ENCODE measurements around the gene CNFN. TPM values are rescaled to one million over a fixed set of nuclear protein-coding genes. Genes with fewer than 3 reads are reported as not detected.

The CNFN gene
- total and polyA plus RNA-seq, 2 donors: 2.4 TPM; not detected in 1

DNA sequence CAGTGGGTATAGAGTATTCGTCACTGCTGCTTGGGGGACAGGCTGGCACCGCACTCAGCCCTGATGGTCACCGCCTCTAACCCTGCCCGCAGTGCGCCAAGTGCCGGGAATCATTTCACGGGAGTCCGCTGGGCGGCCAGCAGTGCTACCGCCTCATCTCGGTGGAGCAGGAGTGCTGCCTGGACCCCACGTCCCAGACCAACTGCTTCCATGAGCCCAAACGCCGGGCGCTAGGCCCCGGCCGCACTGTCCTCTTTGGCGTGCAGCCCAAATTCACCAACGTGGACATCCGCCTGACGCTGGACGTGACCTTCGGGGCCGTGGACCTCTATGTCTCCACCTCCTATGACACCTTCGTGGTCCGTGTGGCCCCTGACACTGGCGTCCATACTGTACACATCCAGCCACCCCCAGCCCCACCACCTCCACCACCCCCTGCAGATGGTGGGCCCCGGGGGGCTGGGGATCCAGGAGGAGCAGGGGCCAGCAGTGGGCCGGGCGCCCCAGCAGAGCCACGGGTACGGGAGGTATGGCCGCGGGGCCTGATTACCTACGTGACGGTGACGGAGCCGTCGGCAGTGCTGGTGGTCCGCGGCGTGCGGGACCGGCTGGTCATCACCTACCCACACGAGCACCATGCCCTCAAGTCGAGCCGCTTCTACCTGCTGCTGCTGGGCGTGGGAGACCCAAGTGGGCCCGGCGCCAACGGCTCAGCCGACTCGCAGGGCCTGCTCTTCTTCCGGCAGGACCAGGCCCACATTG, 14.5 kb downstream of the CNFN start:
- Histone ChIP-seq H3K27ac (ENCODE audit: low read depth) (no peak overlapping the region), H3K4me3 (ENCODE audit: low read depth, low read length) (no peak overlapping the region), H3K4me1 (ENCODE audit: insufficient read depth) (no peaks in the 10 kb centered on the region), H3K36me3 (ENCODE audit: insufficient read depth) (no peaks in the 10 kb centered on the region)
- DNase-seq (ENCODE audit: extremely low spot score): no peak
- 92% methylated on average over 54 of the region's 54 CpGs for WGBS

DNA sequence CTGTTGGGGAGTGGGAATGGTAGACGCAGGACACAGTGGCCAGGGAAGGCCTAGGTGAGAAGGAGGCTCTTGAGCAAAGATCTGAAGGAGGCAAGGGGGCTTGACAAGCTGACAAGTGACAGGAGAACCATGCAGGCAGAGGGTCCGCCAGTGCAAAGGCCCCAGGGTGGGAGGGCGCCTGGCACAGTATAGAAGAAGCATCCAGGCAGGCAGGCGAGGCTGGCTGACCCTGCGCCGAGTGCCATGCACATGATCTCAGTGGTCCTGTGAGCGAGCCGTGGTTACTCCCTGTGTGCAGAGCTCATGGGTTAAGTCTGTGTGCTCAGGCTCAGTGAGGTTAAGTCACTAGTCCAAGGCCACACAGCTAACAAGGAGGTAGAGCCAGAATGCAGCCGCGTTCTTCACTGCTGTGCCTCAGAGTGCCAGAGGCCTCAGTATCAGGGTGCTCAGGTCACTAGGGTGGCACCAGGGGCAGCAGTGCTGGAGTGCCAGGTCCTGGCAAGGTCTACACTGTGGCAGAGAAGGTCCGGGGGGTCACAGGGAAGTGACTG, 15.2 kb downstream of the CNFN start:
- DNase-seq (ENCODE audit: extremely low spot score): no peak
- Histone ChIP-seq H3K4me1 (ENCODE audit: insufficient read depth) (no peaks in the 10 kb centered on the region), H3K36me3 (ENCODE audit: insufficient read depth) (no peaks in the 10 kb centered on the region), H3K27ac (ENCODE audit: low read depth) (no peak overlapping the region), H3K4me3 (ENCODE audit: low read depth, low read length) (no peak overlapping the region)
- WGBS: 93% methylated on average over 11 of the region's 11 CpGs

DNA sequence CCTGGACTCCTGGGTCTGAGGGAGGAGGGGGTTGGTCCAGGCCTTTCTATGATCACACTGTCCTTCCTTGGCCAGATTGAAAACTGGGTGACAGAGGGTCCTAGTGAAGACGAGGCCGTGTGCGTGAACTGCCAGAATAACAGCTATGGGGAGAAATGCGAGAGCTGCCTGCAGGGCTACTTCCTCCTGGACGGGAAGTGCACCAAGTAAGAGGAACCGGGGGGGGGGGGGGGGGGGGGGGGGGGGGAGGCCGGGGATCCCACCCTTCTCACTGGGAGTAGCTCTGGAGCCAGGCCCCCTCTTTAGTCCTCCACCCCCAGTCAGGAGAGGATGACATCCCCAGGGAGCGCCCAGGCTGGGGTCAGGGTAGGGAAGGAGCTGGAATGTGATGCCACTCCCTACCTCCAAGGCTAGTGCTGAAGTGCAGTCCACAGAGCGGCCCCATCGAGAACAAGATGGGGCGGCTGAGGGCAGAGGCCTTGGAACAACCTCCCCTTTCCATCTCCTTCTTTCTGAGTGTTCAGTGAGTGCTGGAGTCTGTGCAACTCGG, 19.4 kb downstream of the CNFN start:
- no peak for DNase-seq (ENCODE audit: extremely low spot score)
- Histone ChIP-seq H3K4me3 (ENCODE audit: low read depth, low read length) (no peak overlapping the region), H3K36me3 (ENCODE audit: insufficient read depth) (no peaks in the 10 kb centered on the region), H3K4me1 (ENCODE audit: insufficient read depth) (no peaks in the 10 kb centered on the region), H3K27ac (ENCODE audit: low read depth) (no peak overlapping the region)
- WGBS: 83% methylated on average over 12 of the region's 12 CpGs

- Histone ChIP-seq H3K27ac (ENCODE audit: low read depth) (no peak overlapping the region), H3K4me1 (ENCODE audit: insufficient read depth) (no peaks in the 10 kb centered on the region), H3K4me3 (ENCODE audit: low read depth, low read length) (no peak overlapping the region), H3K36me3 (ENCODE audit: insufficient read depth) (no peaks in the 10 kb centered on the region)
- 73% methylated on average over 9 of the region's 9 CpGs for WGBS
- no peak for DNase-seq (ENCODE audit: extremely low spot score)
These were observed 20.0 kb downstream of the CNFN start for GRCh38 chr19:42370068-42370520.

GRCh38 chr19:42369433-42370067, 20.5 kb downstream of the CNFN start:
- H3K4me3 ChIP-seq (ENCODE audit: low read depth, low read length): no peak overlapping the region
- no peak overlapping the region for H3K27ac ChIP-seq (ENCODE audit: low read depth)
- DNase-seq (ENCODE audit: extremely low spot score): no peak
- no peaks in the 10 kb centered on the region for H3K36me3 ChIP-seq (ENCODE audit: insufficient read depth)
- H3K4me1 ChIP-seq (ENCODE audit: insufficient read depth): no peaks in the 10 kb centered on the region
- WGBS: 93% methylated on average over 27 of the region's 27 CpGs

GRCh38 chr19:42368765-42369164, 21.3 kb downstream of the CNFN start:
- Histone ChIP-seq H3K4me3 (ENCODE audit: low read depth, low read length) (no peak overlapping the region), H3K36me3 (ENCODE audit: insufficient read depth) (no peaks in the 10 kb centered on the region), H3K27ac (ENCODE audit: low read depth) (no peak overlapping the region), H3K4me1 (ENCODE audit: insufficient read depth) (no peaks in the 10 kb centered on the region)
- no peak for DNase-seq (ENCODE audit: extremely low spot score)
- 91% methylated on average over 15 of the region's 15 CpGs for WGBS

GRCh38 chr19:42368360-42368759, 21.7 kb downstream of the CNFN start:
- Histone ChIP-seq H3K4me1 (ENCODE audit: insufficient read depth) (no peaks in the 10 kb centered on the region), H3K36me3 (ENCODE audit: insufficient read depth) (no peaks in the 10 kb centered on the region), H3K27ac (ENCODE audit: low read depth) (no peak overlapping the region), H3K4me3 (ENCODE audit: low read depth, low read length) (no peak overlapping the region)
- no peak for DNase-seq (ENCODE audit: extremely low spot score)
- WGBS: 96% methylated on average over 11 of the region's 11 CpGs

DNA sequence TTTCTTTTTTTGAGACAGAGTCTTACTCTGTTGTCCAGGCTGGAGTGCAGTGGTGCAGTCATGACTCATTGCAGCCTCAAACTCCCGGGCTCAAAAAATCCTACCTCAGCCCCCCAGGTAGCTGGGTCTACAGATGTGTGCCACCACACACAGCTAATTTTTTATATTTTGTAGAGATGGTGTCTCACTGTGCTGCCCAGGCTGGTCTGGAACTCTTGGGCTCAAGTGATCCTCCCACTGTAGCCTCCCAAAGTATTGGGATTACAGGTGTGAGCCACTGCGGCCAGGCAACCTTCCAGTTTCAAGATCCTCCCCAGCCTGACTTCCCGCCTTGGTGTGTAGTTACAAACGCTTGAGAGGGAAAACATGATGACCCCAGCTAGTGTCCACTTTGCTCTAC, 22.2 kb downstream of the CNFN start:
- no peak overlapping the region for H3K4me3 ChIP-seq (ENCODE audit: low read depth, low read length)
- WGBS: 91% methylated on average over 4 of the region's 4 CpGs
- no peak for DNase-seq (ENCODE audit: extremely low spot score)
- H3K4me1 ChIP-seq (ENCODE audit: insufficient read depth): no peaks in the 10 kb centered on the region
- H3K27ac ChIP-seq (ENCODE audit: low read depth): no peak overlapping the region
- H3K36me3 ChIP-seq (ENCODE audit: insufficient read depth): peaks cover 3% of the 10 kb centered on the region

- no peak overlapping the region for H3K27ac ChIP-seq (ENCODE audit: low read depth)
- H3K4me1 ChIP-seq (ENCODE audit: insufficient read depth): no peaks in the 10 kb centered on the region
- H3K36me3 ChIP-seq (ENCODE audit: insufficient read depth): peaks cover 3% of the 10 kb centered on the region
- 53% methylated on average over 1 of the region's 1 CpG for WGBS
- H3K4me3 ChIP-seq (ENCODE audit: low read depth, low read length): no peak overlapping the region
- no peak for DNase-seq (ENCODE audit: extremely low spot score)
These were observed 23.4 kb downstream of the CNFN start for GRCh38 chr19:42366673-42367072.

DNA sequence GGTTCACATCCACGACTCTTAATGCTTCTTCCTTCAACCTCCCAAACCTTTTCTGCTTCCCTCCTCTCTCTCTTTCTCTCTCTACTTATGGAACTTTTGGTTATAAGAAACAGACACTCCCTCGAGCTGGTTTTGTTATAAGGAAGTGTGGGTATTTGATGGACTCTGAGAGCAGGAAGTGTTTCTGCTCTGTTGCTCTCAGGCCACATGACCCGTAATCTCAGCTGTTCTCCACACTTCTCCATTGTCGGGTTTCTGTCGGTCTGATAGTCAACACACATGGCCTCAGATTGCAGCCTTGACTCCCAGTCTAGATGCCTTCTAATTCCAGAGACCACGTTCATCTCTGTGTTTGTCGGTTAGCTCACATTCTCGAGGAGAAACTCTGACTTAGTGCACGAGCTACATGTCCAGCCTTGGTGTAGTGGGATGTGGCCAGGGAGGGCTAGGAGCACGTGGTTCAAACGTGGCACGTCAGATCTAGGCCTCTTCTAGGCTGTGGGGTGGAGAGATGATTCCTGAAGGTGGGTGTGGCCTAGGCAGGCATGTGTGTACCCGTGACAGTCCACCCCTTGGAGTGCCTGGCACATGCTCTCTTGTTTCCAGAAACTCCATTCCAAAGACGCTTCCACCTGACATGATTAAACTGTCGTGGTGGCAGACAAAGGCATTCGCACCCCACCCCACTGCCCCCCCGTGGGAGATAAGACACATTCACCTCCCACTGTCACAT, 26.3 kb downstream of the CNFN start:
- H3K4me3 ChIP-seq (ENCODE audit: low read depth, low read length): no peak overlapping the region
- no peak for DNase-seq (ENCODE audit: extremely low spot score)
- no peak overlapping the region for H3K27ac ChIP-seq (ENCODE audit: low read depth)
- no peaks in the 10 kb centered on the region for H3K4me1 ChIP-seq (ENCODE audit: insufficient read depth)
- H3K36me3 ChIP-seq (ENCODE audit: insufficient read depth): peaks cover 3% of the 10 kb centered on the region
- WGBS: 88% methylated on average over 17 of the region's 17 CpGs

GRCh38 chr19:42362891-42363440, 27.1 kb downstream of the CNFN start:
- no peak for DNase-seq (ENCODE audit: extremely low spot score)
- peaks cover 3% of the 10 kb centered on the region for H3K36me3 ChIP-seq (ENCODE audit: insufficient read depth)
- H3K4me3 ChIP-seq (ENCODE audit: low read depth, low read length): no peak overlapping the region
- H3K4me1 ChIP-seq (ENCODE audit: insufficient read depth): no peaks in the 10 kb centered on the region
- H3K27ac ChIP-seq (ENCODE audit: low read depth): no peak overlapping the region
- WGBS: 93% methylated on average over 13 of the region's 13 CpGs

GRCh38 chr19:42362342-42362741, 27.8 kb downstream of the CNFN start:
- Histone ChIP-seq H3K4me1 (ENCODE audit: insufficient read depth) (no peaks in the 10 kb centered on the region), H3K36me3 (ENCODE audit: insufficient read depth) (peaks cover 3% of the 10 kb centered on the region), H3K4me3 (ENCODE audit: low read depth, low read length) (no peak overlapping the region), H3K27ac (ENCODE audit: low read depth) (no peak overlapping the region)
- no peak for DNase-seq (ENCODE audit: extremely low spot score)
- WGBS: 95% methylated on average over 14 of the region's 14 CpGs

DNA sequence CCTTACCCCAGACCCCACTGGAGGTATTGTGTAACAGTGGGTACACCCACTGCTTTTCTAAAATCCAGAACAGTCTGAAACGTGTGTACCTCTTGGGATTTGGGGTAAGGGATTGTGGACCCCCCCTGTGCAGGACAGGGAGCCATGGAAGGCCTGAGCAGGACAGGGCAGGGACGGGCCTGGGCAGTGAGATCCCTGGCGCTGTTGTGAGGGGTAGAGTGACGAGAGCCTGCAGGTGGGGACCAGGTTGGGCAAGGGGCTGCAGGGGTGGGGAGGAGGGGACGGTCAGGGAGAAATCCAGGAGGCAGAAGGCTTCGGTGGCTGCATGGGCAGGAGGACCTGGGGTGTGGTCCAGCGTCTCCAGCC, 28.6 kb downstream of the CNFN start:
- Histone ChIP-seq H3K27ac (ENCODE audit: low read depth) (no peak overlapping the region), H3K4me1 (ENCODE audit: insufficient read depth) (no peaks in the 10 kb centered on the region), H3K4me3 (ENCODE audit: low read depth, low read length) (no peak overlapping the region), H3K36me3 (ENCODE audit: insufficient read depth) (peaks cover 3% of the 10 kb centered on the region)
- no peak for DNase-seq (ENCODE audit: extremely low spot score)
- 88% methylated on average over 7 of the region's 7 CpGs for WGBS
